Measurements from ENCODE around the gene PRR22. TPM values are rescaled to one million over a fixed set of nuclear protein-coding genes. Genes with fewer than 3 reads are reported as not detected.

The PRR22 gene
- polyA plus RNA-seq (ENCODE audit: insufficient read length) = 2.3 TPM

GRCh38 chr19:5784581-5785147, at the start of gene PRR22:
PRR22 (minus strand) TSS chr19:5784746; CDS start chr19:5784660, 86 bp downstream.
- no peak for DNase-seq

GRCh38 chr19:5832527-5833216, 48.1 kb upstream of the PRR22 start:
- no peak for DNase-seq

- DNase-seq = no peak
These were observed 47.5 kb upstream of the PRR22 start for GRCh38 chr19:5832061-5832460.

- DNase-seq = no peak
These were observed 46.6 kb upstream of the PRR22 start for GRCh38 chr19:5831159-5831558.

GRCh38 chr19:5829567-5830310, 45.2 kb upstream of the PRR22 start:
- DNase-seq = no peak

DNA sequence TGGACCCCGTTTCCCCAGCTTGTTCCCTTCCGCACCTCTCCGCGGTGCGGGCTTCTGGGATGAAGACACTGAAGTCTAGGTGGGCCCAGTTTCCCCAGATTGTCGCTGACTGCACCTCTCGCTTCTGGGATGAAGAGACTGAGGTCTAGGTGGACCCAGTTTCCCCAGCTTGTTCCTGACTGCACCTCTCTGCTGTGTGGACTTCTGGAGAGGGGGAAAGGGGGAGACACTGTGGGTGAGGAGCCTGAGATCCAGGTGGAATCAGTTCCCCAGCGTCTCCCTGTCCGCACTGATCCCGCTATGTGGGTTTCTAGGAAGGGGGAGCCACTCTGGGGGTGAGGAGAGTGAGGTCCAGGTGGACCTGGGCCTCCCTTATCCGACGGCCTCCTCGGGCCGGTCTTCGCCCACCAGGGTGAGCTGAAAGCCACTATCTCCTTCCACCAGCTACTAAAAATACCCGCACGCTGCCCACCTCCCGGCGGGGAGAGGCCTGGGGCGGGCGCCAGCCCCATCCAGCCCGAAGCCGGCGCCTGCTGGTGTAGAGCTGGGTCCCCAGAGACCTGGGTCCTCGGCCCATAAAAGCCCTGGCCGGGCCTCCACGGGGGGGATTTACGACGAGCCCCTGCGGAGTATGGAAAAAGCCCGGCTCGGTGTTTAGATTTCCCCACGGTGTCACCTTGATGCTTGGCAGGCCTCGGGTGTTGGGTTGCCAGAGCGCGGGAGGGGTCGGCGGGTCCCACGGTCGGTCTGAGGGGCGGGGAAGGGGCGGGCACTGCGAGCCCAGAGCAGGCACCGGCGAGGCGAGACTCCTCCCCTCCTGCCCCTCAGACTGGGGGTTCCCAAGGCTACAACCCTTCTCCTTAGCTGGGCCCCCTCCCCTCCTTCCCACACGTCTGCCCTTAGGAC, 44.4 kb upstream of the PRR22 start:
- peak; percentile 37 for DNase-seq

GRCh38 chr19:5827891-5828660, 43.5 kb upstream of the PRR22 start:
- peak; percentile 97 for DNase-seq

GRCh38 chr19:5827342-5827890, 42.9 kb upstream of the PRR22 start:
- no peak for DNase-seq

DNA sequence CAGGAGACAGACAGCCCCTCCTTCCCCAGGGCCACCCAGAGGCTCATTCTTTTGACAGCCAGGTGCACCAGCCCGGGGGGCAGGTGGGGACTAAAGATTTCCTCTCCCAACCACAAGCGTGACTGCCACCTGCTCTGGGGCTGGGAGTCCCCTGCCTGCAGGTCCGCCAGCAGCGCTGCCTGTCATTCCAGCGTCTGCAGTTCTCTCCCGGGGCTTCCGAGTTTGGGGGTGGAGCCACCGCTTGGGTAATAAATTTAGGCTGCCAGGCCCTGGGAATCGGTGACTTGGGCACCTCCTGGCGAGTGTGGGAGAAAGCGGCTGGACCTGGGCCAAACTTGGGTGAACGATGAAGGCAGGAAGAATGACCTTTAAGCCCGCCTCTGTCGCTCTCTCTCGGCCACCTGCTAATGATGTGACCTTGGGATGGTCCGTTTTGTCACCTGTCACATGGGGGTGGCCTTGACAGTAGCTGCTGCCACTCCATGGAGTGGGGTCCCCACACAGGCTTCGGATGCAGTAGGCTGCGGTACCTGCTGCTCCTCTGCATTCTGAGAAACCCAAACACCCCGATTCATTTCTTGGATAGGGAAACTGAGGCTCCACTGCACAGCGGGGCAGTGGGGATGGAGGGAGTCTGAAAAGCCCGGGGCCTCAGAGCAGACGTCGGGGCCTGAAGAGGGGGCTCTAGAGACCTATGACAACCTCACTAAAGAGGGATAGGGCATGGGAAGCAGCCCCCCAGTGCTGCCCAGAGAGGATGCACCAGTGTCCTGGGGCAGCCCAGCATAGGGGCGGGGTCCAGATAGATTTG, 42.2 kb upstream of the PRR22 start:
- no peak for DNase-seq

- DNase-seq = no peak
These were observed 40.6 kb upstream of the PRR22 start for GRCh38 chr19:5825178-5825577.

GRCh38 chr19:5824751-5825150, 40.2 kb upstream of the PRR22 start:
- DNase-seq = no peak

GRCh38 chr19:5823579-5824281, 39.2 kb upstream of the PRR22 start:
- DNase-seq = no peak

- no peak for DNase-seq
These were observed 37.8 kb upstream of the PRR22 start for GRCh38 chr19:5822181-5822844.

DNA sequence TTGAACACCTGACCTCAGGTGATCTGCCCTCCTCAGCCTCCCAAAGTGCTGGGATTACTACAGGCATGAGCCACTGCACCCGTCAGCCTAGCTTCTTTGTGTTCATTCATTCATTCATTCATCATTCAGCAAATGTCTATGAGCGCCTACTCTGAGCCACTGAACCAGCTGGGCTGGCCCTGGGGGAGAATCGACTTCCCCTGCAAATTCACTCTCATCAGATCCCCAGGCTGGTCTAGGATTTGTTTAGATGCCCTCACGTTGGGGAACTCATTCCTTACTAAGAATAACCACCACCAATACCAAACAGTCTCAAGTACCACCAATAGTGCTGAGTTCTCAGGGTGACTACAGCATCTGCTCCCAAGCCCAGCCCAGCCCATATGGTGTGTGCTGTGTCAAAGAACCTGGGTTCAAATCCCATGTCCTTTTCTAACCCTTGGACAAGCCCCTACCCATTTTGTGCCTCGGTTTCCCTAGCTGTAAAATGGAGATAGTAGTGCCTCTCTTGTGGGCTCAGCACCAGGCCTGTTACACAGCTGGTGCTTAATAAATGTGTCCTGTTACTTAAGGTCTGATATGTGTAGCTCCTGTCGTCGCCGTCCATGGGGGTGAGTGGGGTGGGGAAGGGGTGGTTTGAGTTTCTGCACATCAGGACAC, 37.1 kb upstream of the PRR22 start:
- DNase-seq = no peak

DNA sequence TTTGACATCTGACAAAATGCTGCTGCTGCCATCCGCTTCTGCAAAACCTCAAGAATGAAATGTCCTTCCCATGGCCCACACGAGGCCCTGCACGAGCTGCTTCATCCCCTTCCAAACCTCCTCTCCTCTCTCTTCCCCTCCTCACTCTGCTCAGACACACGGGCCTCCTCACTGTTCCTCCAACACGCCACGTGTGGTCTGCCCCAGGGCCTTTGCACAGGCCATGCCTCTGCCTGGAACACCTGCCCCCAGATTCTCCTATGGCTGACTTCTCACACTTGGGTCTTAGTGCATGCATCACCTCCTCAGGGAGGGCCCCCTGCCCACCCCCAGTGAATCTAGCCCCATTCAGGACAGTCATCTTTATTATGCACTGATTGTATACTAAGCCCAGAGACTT, 36.2 kb upstream of the PRR22 start:
- DNase-seq = no peak

- no peak for DNase-seq
These were observed 34.0 kb upstream of the PRR22 start for GRCh38 chr19:5818594-5818993.

DNA sequence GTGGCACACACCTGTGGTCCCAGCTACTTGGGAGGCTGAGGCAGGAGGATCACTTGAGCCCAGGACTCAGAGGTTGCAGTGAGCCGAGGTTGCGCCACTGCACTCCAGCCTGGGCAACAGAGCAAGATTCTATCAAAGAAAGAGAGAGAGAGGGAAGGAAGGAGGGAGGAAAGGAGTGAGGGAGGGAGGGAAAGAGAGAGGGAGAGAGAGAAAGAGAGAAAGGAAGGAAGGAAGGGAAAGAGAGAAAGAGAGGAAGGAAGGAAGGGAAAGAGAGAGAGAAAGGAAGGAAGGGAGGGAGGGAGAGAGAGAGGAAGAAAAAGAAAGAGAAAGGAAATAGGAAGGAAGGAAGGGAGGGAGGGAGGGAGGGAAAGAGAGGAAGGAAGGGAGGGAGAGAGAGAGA, 32.7 kb upstream of the PRR22 start:
- no peak for DNase-seq

- no peak for DNase-seq
These were observed 30.3 kb upstream of the PRR22 start for GRCh38 chr19:5814852-5815246.

Data from hindlimb muscle (tissue), 1 donor.